Right forelimb (tissue), 1 donor: Measurements from ENCODE around the gene WDR72.
"Not testable (repeated sequence)": the region's sequence is repeated elsewhere in the genome, so short reads cannot be mapped to it uniquely, and the experiment has no call there.

ENCODE experiments used
- DNase-seq: peaks from one replicate; pipeline ENCODE4 v3.0.0-alpha.2; 2018

The WDR72 gene

GRCh38 chr15:53588773-53589172, 170.7 kb downstream of the WDR72 start:
- DNase-seq, result no peak

GRCh38 chr15:53586799-53587198, 172.7 kb downstream of the WDR72 start:
- DNase-seq, result no peak

- DNase-seq, result no peak
Measured at GRCh38 chr15:53581513-53581912, 177.9 kb downstream of the WDR72 start.

- DNase-seq, result no peak
Measured at GRCh38 chr15:53580366-53580765, 179.1 kb downstream of the WDR72 start.

- no peak for DNase-seq
Measured at GRCh38 chr15:53576841-53577240, 182.6 kb downstream of the WDR72 start.

- DNase-seq, result no peak
Measured at GRCh38 chr15:53573091-53573490, 186.4 kb downstream of the WDR72 start.

- DNase-seq, result no peak
Measured at GRCh38 chr15:53569751-53570480, 189.5 kb downstream of the WDR72 start.

GRCh38 chr15:53566912-53567311, 192.6 kb downstream of the WDR72 start:
- DNase-seq, result no peak

GRCh38 chr15:53565721-53566120, 193.7 kb downstream of the WDR72 start:
- no peak for DNase-seq

- no peak for DNase-seq
Measured at GRCh38 chr15:53564647-53565046, 194.8 kb downstream of the WDR72 start.

- DNase-seq, result no peak
Measured at GRCh38 chr15:53563627-53564026, 195.8 kb downstream of the WDR72 start.

GRCh38 chr15:53559364-53560277, 199.8 kb downstream of the WDR72 start:
- no peak for DNase-seq

GRCh38 chr15:53558384-53558783, 201.1 kb downstream of the WDR72 start:
- DNase-seq, result no peak

- DNase-seq, result no peak
Measured at GRCh38 chr15:53555226-53555625, 204.2 kb downstream of the WDR72 start.

- DNase-seq, result no peak
Measured at GRCh38 chr15:53549697-53550305, 209.7 kb downstream of the WDR72 start.

GRCh38 chr15:53548236-53548635, 211.2 kb downstream of the WDR72 start:
- no peak for DNase-seq

- not testable (repeated sequence) for DNase-seq
Measured at GRCh38 chr15:53540626-53541300, 218.7 kb downstream of the WDR72 start.

GRCh38 chr15:53539878-53540277, 219.6 kb downstream of the WDR72 start:
- no peak for DNase-seq

GRCh38 chr15:53536479-53537120, 222.9 kb downstream of the WDR72 start:
- DNase-seq, result no peak

GRCh38 chr15:53535886-53536285, 223.6 kb downstream of the WDR72 start:
- no peak for DNase-seq

- no peak for DNase-seq
Measured at GRCh38 chr15:53534105-53534839, 225.2 kb downstream of the WDR72 start.

- DNase-seq, result no peak
Measured at GRCh38 chr15:53530761-53531160, 228.7 kb downstream of the WDR72 start.
